ENCODE measurements around the gene CAB39L. TPM values are rescaled to one million over a fixed set of nuclear protein-coding genes. Genes with fewer than 3 reads are reported as not detected.

Gene CAB39L
- polyA plus RNA-seq, result 40.3 and 41.4 TPM in 2 replicates
- polyA minus RNA-seq, result 57.5 and 62.9 TPM in 2 replicates

DNA sequence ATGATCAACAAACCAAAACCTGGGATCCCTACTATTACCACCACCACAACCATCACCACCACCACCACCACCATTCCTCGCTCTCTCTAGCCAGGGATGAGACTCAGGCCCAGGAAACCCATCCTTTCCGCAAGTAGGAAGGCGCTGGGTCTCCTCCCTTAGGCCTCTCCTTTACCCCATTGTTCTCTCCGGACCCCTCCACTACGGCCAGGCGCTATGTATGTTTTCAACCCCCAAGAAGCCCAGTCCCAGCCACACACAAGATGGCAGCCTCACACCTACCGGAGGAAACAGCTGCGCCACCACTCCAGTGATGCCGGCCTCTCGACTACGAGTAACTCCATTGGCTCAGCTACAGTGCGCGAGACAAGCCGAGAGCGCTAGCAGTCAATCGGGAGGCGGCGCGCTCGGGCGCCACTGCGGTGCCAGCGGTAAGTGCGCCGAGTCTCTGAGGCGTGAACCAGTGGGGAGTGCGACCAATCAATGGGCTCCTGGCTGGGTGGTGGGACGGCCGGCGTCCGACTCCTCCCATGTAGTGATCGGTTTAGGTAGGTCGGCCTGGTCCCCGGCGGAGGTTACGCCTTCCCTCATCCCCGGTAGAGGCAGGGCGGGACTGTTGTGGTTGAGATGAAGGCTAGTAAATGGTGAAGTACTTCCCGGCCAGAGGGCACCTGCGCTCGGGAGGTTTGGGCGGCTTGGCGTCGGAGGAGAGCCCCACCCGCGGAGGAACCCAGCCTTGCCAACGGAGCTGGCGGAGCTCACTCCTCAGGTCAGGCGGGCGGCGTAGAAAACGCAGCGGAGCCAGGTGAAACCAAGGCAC, at the start of gene CAB39L, which contains the start of gene SETDB2:
Gene CAB39L, minus strand, starts transcription at position 361 of the 820 bp plus-strand sequence. CDS start 61,154 bp downstream, outside the sequence.
Gene SETDB2, plus strand, starts transcription at position 571 of the 820 bp plus-strand sequence. CDS start 7,620 bp downstream, outside the sequence.
- H3K4me3 ChIP-seq (ENCODE audit: low read length), result peak within 1 kb of the TSS; percentile 86
- no peaks in the 10 kb centered on the region for H3K9me3 ChIP-seq (ENCODE audit: low read length)
- peak within 1 kb of the TSS; percentile 92 for H2AFZ ChIP-seq (ENCODE audit: low read depth, low read length)
- peak within 1 kb of the TSS; percentile 67 for H3K4me2 ChIP-seq (ENCODE audit: low read length)
- H3F3A ChIP-seq (ENCODE audit: insufficient read depth, low read length, poor library complexity, severe bottlenecking), result no peaks in the 10 kb centered on the region
- H3K27ac ChIP-seq (ENCODE audit: low read length), result peak within 1 kb of the TSS; percentile 100
- no peaks in the 10 kb centered on the region for H4K20me1 ChIP-seq (ENCODE audit: insufficient read depth)
- H3K36me3 ChIP-seq (ENCODE audit: insufficient read depth, low read length), result no peaks in the 10 kb centered on the region
- H3K9me2 ChIP-seq (ENCODE audit: insufficient read depth, low read length), result no peaks in the 10 kb centered on the region
- TF ChIP-seq, protein P1, sequence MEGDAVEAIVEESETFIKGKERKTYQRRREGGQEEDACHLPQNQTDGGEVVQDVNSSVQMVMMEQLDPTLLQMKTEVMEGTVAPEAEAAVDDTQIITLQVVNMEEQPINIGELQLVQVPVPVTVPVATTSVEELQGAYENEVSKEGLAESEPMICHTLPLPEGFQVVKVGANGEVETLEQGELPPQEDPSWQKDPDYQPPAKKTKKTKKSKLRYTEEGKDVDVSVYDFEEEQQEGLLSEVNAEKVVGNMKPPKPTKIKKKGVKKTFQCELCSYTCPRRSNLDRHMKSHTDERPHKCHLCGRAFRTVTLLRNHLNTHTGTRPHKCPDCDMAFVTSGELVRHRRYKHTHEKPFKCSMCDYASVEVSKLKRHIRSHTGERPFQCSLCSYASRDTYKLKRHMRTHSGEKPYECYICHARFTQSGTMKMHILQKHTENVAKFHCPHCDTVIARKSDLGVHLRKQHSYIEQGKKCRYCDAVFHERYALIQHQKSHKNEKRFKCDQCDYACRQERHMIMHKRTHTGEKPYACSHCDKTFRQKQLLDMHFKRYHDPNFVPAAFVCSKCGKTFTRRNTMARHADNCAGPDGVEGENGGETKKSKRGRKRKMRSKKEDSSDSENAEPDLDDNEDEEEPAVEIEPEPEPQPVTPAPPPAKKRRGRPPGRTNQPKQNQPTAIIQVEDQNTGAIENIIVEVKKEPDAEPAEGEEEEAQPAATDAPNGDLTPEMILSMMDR (IDR thresholded peaks at IDR 0.05; ENCODE audit: poor library complexity, severe bottlenecking), result peak; percentile 90
- TF ChIP-seq POLR2AphosphoS5 (IDR thresholded peaks at IDR 0.05), result peak; percentile 99
- TF ChIP-seq RAD21 (conservative IDR thresholded peaks at IDR 0.05), result no peak
- peak; percentile 61 for TF ChIP-seq EP300 (conservative IDR thresholded peaks at IDR 0.05; ENCODE audit: poor library complexity, severe bottlenecking)
- peak; percentile 97 for TF ChIP-seq TAF1 (IDR thresholded peaks at IDR 0.05; ENCODE audit: low read depth)
- TF ChIP-seq, protein P2, sequence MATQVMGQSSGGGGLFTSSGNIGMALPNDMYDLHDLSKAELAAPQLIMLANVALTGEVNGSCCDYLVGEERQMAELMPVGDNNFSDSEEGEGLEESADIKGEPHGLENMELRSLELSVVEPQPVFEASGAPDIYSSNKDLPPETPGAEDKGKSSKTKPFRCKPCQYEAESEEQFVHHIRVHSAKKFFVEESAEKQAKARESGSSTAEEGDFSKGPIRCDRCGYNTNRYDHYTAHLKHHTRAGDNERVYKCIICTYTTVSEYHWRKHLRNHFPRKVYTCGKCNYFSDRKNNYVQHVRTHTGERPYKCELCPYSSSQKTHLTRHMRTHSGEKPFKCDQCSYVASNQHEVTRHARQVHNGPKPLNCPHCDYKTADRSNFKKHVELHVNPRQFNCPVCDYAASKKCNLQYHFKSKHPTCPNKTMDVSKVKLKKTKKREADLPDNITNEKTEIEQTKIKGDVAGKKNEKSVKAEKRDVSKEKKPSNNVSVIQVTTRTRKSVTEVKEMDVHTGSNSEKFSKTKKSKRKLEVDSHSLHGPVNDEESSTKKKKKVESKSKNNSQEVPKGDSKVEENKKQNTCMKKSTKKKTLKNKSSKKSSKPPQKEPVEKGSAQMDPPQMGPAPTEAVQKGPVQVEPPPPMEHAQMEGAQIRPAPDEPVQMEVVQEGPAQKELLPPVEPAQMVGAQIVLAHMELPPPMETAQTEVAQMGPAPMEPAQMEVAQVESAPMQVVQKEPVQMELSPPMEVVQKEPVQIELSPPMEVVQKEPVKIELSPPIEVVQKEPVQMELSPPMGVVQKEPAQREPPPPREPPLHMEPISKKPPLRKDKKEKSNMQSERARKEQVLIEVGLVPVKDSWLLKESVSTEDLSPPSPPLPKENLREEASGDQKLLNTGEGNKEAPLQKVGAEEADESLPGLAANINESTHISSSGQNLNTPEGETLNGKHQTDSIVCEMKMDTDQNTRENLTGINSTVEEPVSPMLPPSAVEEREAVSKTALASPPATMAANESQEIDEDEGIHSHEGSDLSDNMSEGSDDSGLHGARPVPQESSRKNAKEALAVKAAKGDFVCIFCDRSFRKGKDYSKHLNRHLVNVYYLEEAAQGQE (IDR thresholded peaks at IDR 0.05; ENCODE audit: borderline replicate concordance), result peak; percentile 89
- no peak for TF ChIP-seq EZH2 (IDR thresholded peaks at IDR 0.05; ENCODE audit: borderline replicate concordance, insufficient read depth, low read length, poor library complexity, severe bottlenecking)
- TF ChIP-seq MXI1 (conservative IDR thresholded peaks at IDR 0.05; ENCODE audit: poor library complexity, severe bottlenecking), result peak; percentile 63
- no peak for TF ChIP-seq SMC3 (conservative IDR thresholded peaks at IDR 0.05; ENCODE audit: poor library complexity)
- peaks cover 30% of the 10 kb centered on the region for H3K79me2 ChIP-seq (replicated peaks; ENCODE audit: insufficient read depth, low read length)
- H3K27me3 ChIP-seq (ENCODE audit: insufficient read depth, low read depth, low read length), result no peaks in the 10 kb centered on the region
- H3K9ac ChIP-seq (ENCODE audit: low read length), result peak within 1 kb of the TSS; percentile 94

DNA sequence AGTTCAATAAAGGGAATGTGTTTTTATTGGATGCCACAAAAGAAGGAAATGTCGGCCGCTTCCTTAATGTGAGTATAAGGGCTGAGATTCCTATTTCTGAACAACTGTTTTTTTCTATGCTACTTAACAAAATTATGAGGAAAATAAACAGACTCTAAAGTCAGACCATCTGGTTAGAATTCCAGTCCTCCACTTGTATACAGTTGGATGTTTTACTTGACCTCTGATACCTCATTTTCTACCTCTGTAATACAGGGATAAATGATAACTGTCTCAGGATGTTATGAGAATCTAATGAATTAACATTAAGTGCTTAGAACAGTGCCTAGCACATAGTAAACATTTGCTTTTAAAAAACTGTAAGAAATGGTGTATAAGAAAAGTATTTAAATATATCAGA, 44.7 kb upstream of the CAB39L start:
- H3F3A ChIP-seq (ENCODE audit: insufficient read depth, low read length, poor library complexity, severe bottlenecking), result no peaks in the 10 kb centered on the region
- H4K20me1 ChIP-seq (ENCODE audit: insufficient read depth), result no peaks in the 10 kb centered on the region
- TF ChIP-seq POLR2AphosphoS5 (IDR thresholded peaks at IDR 0.05) (no peak), TAF1 (IDR thresholded peaks at IDR 0.05; ENCODE audit: low read depth) (no peak), EP300 (conservative IDR thresholded peaks at IDR 0.05; ENCODE audit: poor library complexity, severe bottlenecking) (no peak), EZH2 (IDR thresholded peaks at IDR 0.05; ENCODE audit: borderline replicate concordance, insufficient read depth, low read length, poor library complexity, severe bottlenecking) (no peak), RAD21 (conservative IDR thresholded peaks at IDR 0.05) (no peak)
- TF ChIP-seq, protein P2 (IDR thresholded peaks at IDR 0.05; ENCODE audit: borderline replicate concordance), result no peak
- H3K27me3 ChIP-seq (ENCODE audit: insufficient read depth, low read depth, low read length), result no peaks in the 10 kb centered on the region
- H3K9me3 ChIP-seq (ENCODE audit: low read length), result no peaks in the 10 kb centered on the region
- H2AFZ ChIP-seq (ENCODE audit: low read depth, low read length), result no peak overlapping the region
- no peak overlapping the region for H3K4me2 ChIP-seq (ENCODE audit: low read length)
- H3K79me2 ChIP-seq (replicated peaks; ENCODE audit: insufficient read depth, low read length), result no peaks in the 10 kb centered on the region
- no peak overlapping the region for H3K27ac ChIP-seq (ENCODE audit: low read length)
- H3K4me3 ChIP-seq (ENCODE audit: low read length), result no peak overlapping the region
- H3K36me3 ChIP-seq (ENCODE audit: insufficient read depth, low read length), result no peaks in the 10 kb centered on the region
- H3K9ac ChIP-seq (ENCODE audit: low read length), result no peak overlapping the region
- no peaks in the 10 kb centered on the region for H3K9me2 ChIP-seq (ENCODE audit: insufficient read depth, low read length)
